GM19468 (cell line): ENCODE data around the gene MGLL.
A peak's percentile ranks its signal among the peaks of the same experiment; 100 is the strongest.

Experiments used
- ATAC-seq: cut with Tn5 transposase; IDR thresholded peaks from one replicate; pipeline ENCODE4 v1.9.1; 2021; ENCODE audit warnings: mild to moderate bottlenecking, moderate library complexity, moderate number of reproducible peaks; ENCODE audit not compliant: unreplicated experiment; ENCODE audit errors: extremely low read depth

The MGLL gene

DNA sequence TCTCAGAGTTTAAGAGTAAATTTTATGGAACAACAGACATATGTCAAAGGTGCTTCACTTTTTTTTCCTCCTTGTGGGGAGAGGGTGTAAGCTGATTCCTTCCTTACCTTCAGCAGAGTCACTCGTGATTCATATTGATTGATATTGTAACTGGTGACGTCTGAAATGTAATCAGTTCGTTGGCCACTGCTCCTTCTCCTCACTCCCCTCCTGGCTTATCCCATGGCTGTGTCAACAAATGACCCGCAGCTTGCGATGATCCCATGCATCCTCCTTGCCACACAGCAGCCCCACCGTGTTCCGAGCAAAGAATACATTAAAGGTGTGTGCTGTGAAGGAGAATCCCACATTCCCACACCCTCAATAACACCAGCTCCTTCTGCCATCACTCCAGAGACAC, 7.3 kb downstream of the MGLL start:
- no peak for ATAC-seq

DNA sequence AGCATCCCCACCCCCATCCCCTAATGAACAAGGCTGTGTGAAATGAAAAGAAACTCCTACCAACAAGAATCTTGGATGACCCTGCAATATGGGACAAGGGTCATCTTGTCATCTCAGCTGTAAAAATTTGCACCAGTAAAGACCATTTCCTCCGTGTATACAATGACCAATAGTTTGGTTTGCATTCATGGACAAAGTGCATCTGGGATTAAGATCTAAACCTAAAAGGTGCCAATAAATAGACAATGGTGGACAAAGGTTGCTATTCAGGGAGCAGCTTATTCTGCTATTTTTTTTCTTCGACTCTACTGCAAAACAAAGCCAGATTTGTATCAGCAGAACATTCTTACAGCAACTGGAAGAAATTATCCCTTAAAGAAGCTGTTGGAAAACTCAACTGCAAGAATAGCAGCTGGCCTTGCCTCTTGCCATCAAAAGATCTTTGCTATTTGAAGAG, 8.0 kb downstream of the MGLL start:
- no peak for ATAC-seq

DNA sequence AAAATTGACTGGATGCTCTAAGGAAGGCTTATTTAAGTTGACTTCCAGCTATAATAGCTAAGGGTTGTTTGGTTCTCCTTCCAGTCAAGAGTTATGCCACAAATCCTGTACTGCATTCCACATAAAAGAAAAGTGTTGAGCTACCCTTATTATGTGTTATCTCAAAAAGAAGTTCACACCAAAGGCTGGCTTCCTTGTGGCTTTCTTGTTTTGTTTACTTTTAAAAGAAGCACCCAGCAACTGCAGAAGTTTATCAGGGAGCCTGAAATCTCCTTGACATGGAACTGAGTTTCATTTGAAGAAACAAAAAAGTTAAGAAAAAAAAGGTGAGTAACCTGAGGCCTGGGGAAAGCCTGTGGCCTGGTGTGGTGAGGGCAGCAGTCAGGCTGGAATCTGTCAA, 10.2 kb downstream of the MGLL start:
- no peak for ATAC-seq

DNA sequence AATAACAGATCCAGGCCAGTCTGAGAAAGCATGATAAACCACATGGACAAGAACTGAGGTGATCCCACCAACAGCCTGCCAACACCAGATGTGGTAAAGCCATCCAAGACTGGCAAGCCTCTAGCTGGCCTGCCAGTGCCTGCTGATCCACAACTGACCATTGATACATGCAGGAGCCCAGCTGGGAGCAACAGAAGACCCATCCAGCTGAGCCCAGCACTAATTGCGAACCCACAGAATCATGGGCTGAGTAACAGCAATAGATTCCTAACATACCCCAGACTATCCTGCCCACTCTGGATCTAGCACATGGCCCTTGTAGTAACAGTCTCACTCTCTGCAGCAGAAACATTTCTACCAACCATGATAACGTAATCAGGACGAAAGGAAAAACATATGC, 10.6 kb downstream of the MGLL start:
- no peak for ATAC-seq

DNA sequence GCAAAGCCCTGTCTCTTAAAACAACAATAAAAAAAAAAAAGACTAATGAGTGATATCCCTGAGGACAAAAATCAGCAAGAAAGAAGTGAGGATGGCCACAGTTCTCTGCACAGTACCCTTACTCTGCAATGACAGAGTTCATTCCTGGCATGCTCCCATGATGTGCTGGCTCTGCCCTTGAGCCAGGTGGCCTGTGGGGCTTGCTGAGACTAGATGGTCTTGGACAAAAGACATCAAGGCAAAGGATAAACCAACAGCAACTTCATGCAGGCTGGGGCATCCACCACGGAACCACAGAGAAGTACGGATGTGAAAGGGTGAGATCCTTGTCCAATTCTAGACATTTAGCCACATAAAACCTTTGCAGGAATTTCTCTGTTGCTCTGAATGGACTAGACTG, 12.7 kb downstream of the MGLL start:
- no peak for ATAC-seq

DNA sequence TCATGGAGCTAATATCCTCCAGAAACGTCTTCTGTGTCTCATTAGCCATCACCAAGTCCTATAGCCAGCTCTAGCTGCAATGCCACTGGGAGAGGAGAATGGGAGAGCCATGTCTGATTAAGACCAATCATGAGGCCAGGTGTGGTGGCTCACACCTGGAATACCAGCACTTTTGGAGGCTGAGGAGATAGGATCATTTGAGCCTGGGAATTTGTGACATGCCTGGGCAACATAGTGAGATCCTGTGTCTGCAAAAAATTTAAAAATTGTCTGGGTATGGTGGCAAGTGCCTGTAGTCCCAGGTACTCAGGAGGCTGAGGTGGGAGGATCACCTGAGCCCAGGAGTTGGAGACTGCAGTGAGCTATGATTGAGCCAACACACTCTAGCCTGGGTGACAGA, 13.1 kb downstream of the MGLL start:
- ATAC-seq: no peak

DNA sequence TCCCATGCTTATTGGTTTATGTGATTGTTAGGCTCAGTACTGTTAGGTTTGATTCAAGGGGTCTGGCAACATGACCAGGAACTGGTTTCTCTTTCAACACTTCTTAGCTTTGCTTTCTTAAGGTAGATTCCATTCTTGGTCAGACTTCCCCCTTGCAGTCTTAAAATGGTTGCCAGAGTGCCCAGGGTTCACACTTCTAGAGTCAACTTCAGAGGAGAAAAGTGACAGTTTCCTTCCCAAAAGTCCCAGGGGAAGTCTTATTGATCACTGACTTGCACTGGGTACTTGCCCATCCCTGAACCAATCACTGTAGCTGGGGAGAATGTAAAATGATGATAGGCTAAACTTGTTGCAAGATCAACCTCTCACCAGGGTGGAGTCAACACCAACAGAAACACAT, 14.1 kb downstream of the MGLL start:
- peak; percentile 24 for ATAC-seq

DNA sequence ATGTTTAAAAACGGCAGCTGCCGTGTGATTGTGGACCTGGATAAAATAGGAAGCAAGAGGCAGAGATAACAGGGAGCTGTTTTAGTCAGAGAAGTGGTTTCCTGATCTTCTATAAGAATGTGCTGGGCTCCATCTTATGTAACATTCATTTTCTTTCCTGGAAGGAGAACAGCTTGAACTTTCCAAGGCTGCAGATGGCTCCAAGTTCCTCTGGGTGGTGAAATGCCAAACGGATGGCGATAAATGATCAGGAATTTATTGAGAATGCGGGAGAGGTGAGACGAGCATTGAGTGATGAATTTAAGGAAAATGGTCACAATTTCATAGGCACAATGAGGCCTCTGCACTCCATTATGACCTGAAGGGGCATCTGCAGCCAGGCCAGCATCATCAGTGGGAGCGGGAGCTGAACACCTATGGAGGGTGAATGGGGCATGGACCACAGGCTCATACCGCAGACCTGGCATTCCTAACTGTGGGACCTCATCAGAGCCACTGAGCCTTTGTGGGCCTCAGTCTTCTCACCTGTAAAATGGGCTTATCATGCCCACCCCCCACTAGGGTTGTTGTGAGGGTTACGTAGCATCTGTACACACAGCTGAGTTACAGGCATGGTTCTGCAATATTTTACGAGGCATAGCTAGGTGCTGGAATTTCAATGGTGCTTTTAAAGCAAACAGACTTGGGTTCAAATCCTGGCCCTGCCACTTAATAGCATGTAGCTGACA, 17.1 kb downstream of the MGLL start:
- no peak for ATAC-seq

DNA sequence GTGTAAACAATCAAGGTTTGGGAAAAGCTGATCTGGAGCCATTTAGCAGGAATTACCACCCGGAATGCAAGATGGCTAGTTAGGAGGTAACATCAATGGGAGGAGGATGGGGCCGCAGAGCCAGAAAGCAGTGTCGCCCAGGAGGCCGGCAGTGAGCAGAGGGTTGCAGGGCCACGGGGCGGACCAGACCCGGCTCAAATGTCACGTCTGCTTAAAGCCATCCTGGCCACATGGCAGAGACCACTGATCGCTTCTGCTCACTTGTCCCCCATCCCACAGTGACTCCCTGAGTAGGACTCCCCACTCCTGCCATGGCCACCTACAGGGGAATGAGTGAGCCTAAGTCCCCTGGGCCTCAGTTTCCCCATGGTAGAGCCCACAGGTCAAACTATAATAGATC, 18.2 kb downstream of the MGLL start:
- no peak for ATAC-seq

DNA sequence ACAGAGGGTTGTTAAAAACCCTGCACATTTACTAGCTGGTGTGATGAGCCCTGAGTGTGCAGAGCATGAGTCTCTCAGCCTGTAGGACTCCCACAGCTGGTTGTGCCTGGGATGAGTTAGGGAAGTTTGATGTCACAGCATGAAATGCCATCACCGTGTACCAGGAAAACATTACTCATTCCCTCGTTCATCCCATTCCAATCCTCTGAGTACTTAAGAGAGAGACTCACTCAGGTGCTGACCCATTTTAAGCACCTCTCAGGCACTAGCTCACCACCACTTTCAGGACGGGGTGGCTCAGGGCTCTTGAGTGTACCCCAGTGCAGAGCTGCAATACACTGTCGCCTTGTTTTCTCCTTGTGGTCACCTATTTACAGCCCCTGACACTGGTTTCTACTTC, 18.7 kb downstream of the MGLL start:
- no peak for ATAC-seq

DNA sequence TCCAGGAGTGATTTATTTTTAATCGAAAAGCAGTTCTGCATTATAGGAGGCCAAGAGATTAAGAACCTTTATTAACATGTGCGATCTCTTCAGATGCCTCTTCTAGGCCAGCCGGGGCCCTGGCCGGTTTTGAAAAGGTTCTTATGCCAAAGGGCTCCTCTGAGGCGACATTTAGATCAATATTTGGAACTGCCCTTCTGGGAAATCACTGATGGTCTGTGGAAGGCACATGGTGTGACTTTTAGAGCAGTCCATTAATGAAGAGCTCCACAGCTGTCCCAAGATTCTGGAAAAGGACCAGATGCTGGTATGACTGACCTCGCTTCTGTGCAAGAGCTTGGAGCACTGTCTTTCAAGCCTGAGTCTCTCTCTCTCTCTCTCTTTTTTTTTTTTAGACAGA, 19.7 kb downstream of the MGLL start:
- ATAC-seq: no peak

DNA sequence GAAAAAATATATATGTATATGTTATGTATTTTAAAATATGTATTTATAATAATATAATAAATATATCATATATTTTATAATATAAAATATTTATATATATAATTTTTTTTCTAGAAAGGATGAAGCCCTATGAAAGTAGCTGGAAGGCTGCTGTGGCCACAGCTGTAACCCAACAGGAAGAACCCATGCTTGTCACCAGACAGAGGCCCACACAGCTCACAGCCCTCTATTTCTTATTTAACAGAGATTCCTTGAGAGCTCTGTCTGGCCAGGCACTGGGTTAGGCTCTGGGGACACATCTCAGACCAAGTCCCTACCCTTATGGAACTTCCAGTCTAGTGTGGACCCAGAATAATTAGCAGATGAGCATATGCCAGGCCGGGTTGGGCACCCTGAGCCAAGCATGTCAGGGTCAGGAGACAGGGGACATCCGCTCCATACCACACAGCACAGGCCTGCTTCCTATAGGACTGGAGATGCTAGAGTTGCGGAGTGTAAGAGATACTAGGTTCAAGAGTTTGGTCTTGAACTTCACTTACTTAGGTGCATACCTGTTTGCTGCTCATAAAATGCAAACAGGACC, 20.5 kb downstream of the MGLL start:
- no peak for ATAC-seq

DNA sequence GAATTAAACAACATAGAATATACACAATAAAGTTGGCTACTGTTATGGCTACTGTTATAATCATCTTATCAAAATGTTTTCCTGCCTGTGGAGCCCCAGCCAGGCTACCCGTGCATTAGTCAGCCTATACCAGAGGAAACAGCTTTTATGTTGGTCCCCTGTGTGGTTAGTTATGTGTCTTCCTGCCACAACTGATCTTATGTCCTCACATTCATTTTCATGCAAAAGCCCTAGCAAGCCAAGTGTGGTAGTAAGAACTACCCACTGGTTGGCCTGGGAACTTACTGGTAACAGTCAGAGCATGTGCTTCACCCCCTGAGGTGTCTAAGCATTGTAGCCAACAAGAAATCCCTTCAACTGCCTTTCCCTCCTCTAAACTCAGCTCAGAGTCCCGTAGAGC, 21.8 kb downstream of the MGLL start:
- no peak for ATAC-seq

DNA sequence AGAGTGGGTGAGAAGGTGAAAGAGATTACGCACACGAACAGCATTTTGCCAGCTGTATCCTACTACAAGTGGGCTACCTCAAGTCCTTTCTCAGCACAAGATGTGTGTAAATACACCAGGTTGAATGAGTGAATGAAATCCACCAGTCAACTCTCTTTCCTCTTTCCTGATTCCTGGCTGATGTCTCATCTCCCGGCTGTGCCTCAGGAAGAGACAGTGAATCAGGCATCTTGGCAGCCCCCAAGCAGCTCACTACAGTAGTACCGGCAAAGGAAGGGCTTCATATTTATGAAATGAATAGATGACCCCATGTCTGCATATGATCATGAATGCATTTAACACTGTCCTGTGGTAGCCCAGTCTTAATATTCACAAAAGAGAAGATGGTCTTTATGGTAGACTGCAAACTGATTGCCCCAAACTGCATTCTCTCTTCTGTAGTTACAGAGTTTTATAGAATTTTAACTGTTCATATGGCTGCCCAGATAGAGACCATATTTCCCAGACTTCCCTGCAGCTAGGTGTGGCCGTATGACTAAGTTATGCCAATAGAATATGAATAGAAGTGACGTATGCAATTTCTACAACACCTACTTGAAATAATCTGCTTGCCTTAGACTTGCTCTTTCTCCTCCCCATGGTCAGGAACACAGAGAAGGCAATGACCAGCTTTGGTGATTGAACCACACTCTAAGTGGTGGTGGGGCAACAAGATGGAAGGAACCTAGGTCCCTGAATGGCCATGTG, 22.7 kb downstream of the MGLL start:
- no peak for ATAC-seq

DNA sequence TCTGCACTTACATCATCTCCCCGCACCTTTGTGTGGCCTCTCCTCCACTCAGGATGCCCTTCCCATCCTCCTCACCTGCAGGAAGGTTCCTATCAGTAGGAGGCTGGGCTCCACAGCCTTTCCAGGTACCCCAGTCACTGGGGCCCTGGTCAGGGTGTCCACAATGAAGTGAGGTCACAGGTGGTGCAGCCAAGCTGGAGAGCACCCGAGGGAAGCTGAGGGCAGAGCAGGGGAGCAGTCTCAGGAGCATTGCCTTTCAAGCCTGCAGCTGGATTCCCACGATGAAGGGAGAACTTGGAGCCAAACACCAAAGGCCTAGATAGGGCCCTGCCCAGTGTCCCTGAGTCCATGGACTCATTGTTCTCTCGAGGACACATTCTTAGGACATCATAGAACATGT, 23.6 kb downstream of the MGLL start:
- no peak for ATAC-seq

DNA sequence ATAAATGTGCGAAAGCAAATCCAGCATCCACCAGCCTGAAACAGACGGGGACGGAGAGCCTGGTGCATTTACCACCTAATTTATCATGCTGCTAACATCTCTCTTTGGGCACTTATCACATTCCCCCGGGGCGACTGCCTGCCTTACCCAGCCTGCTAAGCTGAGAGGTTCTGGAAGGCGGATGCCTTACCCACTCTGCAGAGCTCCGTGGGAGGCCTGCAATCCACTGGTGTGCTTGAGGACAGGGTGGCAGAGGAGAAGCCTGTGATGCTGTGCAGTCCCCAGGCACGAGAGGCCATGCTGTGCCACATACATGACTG, 25.5 kb downstream of the MGLL start:
- no peak for ATAC-seq

DNA sequence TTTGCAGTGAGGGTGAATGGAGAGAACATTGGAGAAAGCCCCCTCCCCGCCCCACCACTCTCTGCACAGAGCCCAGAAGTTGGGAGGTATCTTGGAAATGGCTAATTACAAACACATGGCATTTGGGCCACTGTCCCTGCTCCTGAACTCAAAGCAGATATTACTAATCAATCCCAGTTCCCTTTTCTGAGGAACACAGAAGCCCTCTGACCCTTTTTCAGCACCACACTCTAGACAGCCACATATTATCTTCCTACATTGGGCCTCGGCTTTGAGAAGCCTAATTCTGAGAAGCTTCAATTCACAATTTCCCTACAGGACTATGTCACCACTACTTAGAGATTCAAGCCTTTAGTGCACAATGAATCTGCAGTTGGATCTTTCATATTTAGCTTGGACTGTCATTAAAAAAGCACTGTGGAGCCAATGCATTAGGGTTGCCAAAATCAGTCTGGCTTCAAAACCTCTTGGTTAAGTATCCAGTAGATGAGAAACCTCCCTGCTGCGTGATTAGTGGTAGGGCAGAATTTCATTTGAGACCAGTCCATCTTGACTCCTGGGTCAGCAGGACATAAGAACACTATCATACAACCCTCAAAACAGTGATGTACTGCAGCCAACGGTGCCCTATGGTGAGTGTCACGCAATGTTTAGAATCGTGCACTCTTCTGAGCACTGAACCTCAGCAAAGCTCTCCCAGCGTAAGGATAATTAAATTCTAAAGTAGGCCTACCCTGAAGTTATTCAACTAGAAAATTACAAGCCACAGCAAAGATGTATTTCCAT, 26.1 kb downstream of the MGLL start:
- ATAC-seq: no peak

DNA sequence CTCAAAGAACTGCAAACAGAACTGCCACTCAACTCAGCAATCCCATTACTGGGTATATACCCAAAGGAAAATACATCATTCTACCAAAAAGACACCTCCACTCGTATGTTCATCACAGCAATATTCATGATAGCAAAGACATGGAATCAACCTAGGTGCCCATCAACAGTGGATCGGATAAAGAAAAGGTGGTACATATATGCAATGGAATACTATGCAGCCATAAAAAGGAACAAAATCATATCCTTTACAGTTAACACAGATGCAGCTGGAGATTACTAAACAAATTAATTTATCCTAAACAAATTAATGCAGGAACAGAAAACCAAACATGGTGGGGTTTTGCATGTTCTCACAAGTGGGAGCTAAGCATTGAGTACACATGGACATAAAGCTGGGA, 27.3 kb downstream of the MGLL start:
- no peak for ATAC-seq

DNA sequence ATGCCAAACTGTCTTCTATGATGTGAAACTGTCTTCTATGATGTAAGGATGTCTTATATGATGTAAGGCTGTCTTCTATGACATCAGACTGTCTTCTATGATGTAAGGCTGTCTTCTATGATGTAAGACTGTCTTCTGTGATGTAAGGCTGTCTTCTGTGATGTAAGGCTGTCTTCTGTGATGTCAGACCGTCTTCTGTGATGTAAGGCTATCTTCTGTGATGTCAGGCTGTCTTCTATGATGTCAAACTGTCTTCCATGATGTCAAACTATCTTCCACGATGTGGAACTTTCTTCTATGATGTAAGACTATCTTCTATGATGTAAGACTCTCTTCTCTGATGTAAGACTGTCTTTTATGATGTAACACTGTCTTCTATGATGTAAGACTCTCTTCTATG, 27.9 kb downstream of the MGLL start:
- no peak for ATAC-seq

DNA sequence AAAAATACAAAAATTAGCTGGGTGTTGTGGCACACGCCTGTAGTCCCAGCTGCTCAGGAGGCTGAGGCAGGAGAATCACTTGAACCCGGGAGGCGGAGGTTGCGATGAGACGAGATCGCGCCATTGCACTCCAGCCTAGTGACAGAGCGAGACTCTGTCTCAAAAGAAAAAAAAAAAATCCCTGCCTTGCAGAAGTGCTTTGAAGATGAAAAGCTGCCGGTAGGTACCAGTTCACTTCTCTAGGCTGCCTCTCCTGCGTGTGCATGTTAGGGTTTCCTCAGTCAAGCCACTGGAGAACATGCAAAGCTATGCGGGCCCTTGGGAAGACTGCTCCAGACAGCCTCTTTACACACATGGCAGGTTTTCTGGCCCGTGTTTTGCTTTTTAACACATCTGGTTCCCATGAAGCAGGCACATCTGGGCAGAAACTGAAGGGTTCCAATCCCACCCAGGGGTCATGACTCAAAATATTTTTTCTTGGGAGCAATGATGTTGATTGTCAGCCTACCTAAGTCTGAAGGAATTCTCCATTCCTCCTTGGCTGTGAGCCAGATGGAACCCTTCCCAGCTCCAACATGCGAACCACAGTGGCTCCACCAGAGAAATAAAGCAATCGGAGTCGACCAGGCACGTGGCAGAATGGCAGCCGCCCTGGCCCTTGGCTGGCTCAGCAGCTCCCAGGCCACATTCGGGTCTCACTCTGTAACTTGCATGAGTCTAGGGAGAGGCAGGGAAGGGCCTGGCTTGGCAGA, 29.6 kb downstream of the MGLL start:
- no peak for ATAC-seq
